HTERT RPE-1 (cell line): ENCODE data around the gene HBB.

Experiments
- in situ Hi-C: fragments of 300-500 bp; cut with MboI; formaldehyde crosslinking; loops from 4 replicates; pipeline ENCODE4 v1.14.3; 2020; ENCODE audit warnings: low sequenced_read_pairs

The HBB gene

DNA sequence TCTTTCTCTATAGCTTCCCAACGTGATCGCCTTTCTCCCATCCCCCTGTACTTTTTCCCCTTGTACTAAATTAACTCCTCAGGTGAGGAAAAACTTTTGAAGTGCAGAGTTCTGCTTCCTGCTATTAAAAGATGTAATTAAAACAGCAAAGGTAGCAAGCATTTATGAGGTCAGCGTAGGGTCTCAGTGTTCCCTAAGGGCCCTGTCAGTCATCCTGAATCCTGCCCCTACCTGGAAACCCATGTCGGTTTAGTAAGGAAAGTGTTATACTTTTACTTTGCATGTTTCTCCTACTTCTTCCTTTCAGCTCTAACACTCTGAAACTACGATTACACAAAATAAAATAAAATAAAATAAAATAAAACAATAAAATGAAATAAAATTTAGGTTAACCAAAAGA is 1.3 kb upstream of the HBB start:
- in situ Hi-C loops = no loop called here

DNA sequence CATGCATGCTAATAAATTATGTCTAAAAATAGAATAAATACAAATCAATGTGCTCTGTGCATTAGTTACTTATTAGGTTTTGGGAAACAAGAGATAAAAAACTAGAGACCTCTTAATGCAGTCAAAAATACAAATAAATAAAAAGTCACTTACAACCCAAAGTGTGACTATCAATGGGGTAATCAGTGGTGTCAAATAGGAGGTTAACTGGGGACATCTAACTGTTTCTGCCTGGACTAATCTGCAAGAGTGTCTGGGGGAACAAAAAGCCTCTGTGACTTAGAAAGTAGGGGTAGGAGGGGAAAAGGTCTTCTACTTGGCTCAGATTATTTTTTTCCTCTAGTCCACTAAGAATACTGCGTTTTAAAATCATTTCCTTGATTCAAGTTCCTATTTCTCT is 810 bp upstream of the HBB start:
- in situ Hi-C loops = no loop called here

DNA sequence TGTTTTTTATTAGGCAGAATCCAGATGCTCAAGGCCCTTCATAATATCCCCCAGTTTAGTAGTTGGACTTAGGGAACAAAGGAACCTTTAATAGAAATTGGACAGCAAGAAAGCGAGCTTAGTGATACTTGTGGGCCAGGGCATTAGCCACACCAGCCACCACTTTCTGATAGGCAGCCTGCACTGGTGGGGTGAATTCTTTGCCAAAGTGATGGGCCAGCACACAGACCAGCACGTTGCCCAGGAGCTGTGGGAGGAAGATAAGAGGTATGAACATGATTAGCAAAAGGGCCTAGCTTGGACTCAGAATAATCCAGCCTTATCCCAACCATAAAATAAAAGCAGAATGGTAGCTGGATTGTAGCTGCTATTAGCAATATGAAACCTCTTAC is 1.4 kb downstream of the HBB start:
- in situ Hi-C loops = no loop called here

DNA sequence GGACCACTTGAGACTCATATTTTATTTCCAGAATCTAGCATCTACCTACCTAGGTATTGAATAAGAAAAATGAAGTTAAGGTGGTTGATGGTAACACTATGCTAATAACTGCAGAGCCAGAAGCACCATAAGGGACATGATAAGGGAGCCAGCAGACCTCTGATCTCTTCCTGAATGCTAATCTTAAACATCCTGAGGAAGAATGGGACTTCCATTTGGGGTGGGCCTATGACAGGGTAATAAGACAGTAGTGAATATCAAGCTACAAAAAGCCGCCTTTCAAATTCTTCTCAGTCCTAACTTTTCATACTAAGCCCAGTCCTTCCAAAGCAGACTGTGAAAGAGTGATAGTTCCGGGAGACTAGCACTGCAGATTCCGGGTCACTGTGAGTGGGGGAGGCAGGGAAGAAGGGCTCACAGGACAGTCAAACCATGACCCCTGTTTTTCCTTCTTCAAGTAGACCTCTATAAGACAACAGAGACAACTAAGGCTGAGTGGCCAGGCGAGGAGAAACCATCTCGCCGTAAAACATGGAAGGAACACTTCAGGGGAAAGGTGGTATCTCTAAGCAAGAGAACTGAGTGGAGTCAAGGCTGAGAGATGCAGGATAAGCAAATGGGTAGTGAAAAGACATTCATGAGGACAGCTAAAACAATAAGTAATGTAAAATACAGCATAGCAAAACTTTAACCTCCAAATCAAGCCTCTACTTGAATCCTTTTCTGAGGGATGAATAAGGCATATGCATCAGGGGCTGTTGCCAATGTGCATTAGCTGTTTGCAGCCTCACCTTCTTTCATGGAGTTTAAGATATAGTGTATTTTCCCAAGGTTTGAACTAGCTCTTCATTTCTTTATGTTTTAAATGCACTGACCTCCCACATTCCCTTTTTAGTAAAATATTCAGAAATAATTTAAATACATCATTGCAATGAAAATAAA is 2.1 kb downstream of the HBB start:
- in situ Hi-C loops = no loop called here

DNA sequence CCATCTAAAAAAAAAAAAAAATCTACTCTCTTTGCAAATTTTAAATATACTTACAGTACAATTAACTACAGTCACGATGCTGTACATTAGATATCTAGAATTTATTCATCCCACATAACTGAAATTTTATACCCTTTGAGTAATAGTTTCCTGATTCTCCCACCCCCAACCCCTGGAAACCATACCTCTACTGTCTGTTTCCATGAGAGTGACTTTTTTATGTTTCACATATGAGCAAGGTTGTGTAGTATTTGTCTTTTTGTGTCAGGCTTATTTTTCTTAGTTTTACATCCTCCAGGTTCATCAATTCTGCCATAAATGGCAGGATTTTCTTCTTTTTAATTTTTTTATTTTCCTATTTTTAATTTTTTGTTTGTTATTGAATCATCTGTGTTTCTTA is 3.2 kb downstream of the HBB start:
- in situ Hi-C loops = no loop called here

DNA sequence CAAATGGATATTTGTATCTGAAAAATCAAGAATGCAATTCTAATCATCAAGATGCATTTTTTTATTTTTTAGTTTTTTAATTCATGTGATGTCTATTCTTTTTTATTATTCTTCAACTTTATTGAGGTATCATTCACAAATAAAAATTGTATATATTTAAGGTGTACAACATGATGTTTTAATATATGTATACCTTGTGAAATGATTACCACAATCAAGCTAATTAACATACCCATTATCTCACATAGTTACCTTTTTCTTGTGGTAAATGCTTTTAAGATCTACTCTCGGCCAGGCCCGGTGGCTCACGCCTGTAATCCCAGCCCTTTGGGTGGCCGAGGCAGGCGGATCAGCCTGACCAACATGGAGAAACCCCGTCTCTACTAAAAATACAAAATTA is 3.7 kb downstream of the HBB start:
- in situ Hi-C loops = no loop called here

DNA sequence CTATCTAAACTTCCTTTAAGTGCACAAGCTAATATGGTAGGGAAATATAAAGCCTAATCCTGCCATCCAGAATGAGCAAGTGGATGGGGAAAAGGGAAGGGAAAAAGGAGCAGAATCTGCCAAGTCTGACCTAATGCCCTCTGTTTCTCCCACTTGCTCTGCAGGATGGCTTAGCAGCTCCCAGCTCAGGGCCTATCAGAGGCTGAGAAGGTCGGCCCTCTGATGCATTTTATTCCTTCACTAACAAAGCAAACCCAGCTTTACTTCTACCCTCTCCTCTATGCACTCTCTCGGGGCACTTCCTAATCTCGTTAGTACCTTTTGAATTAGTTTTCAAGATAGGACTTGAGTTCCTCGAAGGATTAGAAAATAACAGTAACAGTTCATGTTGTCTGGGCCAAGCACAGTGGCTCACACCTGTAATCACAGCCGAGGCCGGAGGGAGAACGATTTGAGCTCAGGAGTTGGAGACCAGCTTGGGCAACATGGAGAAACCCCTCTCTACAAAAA is 16.4 kb downstream of the HBB start:
- in situ Hi-C loops = no loop called here

DNA sequence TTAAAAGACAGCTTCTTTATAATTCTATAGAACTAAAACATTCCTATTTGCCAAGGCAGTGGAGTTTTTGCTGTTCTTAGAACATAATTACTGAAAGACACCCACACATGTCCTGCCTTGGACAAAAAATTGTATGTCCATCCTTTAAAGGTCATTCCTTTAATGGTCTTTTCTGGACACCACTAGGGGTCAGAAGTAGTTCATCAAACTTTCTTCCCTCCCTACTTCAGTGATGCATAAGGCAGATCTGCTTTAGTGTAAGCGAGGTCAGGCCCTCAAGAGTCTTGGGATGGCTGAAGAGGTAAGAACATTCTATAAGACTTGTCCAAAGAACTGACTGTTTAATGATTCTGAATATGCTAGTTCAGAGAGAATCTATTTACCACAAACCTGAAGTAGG is 22.1 kb downstream of the HBB start:
- in situ Hi-C loops = no loop called here

DNA sequence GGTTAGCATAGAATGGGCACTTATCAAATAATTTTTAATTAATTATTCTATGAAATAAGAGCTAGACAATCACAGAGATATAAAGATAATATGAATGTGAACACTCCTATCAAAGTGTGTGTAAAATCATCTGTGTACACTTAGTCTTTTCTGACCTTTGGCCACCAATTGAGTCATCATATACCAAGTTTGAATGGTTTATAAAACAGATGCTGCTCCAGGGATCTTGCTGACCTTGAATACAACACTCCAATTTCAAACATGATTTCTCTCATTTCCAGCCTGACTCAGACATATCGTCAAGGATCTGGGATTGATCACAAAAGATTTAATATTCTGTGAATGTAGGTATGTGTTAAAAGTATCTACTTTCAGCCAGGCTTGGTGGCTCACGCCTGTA is 23.5 kb downstream of the HBB start:
- in situ Hi-C loops = no loop called here

DNA sequence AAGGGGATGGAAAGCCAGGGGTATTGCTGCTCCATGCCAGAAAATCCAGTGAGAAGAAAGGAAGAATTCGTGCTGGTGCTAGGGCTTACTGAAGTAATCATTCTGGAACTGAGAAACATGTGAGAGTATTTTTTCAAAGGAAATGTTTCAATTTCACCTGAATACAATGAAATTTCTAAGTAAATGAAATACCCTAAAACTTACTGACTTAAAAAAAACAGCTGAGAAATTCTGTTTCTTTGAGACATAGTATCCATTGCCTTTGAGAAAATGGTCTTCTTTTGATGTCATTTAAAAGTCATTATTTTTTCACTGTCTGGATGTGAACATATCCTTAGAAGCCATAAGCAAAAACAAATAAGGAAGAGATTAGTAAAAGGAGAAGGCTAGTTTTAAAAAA is 26.3 kb downstream of the HBB start, which contains the start of gene OR51V1:
TSS of gene OR51V1 (minus strand) at position 101 of the 400 bp plus-strand sequence. CDS start at position 101, 0 bp downstream.
- in situ Hi-C loops = no loop called here

DNA sequence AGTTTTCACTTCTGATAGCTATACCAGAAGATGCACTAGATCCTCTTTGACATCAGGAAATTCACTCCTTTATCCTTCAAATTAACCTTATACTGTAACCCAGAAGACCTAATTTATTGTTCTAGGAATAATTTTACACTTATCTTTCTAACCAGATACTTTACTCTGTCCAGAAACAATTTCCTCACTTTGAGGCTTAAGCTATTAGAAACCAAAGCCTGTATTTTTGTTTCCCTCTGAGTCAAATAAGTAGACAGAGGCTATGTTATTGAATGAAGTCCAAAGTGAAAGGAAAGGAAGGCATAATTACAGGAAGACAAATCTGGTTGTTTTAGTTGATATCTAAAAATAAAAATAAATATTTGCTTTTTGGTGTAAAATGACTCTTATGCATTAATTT is 28.6 kb downstream of the HBB start:
- in situ Hi-C loops = no loop called here

DNA sequence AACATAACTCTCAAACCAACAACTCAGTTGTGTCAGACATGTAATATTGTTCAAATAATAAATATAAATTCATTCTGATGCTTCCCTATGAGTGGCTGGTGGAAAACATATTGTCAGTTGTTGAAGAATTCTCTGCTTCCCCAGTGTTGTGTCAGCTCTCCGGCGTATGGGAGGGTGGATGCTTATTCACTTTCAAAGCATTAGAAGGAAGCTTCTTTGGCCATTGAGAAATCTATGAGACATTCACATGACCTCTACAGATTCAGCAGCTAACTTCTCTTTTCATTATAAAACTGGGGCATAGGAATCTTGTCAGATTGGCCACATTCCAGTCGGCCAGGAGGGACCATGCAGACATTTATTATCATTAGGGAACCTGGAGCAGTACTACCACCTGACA is 29.3 kb downstream of the HBB start:
- in situ Hi-C loops = no loop called here

DNA sequence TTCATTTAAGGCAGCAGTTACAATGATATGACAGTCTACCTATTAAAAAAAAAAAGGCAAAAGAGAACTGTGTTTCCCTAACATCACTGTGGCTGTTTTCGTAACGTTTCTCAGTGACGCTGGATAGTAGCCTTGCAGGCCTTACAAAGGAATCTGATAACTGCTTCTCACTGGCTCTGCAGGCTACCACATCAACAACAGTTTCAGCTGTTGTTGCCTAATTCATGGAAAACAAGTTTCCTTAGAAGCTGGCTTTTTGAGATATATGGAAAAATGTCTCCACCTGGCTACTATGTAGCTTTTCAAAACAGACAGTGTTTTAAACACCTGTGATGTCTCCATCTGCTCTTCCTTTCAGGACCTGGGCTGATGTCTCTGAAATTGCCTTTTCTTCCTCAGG is 30.1 kb downstream of the HBB start:
- in situ Hi-C loops = no loop called here

DNA sequence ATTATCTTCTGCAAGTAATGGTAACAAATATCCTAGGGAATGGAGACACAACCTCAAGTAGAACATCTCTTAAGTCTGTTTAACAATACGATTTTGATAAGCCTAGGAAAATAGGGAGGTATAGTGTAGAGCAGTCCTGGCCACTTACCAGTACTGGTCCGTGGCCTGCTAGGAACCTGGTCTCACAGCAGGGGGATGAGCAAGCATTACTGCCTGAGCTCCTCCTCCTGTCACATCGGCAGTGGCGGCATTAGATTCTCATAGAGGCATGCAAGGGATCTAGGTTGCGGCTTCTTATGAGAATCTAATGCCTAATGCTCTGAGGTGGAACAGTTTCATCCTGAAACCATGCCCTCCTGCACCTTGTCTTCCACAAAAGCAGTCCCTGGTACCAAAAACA is 30.8 kb downstream of the HBB start:
- in situ Hi-C loops = no loop called here

DNA sequence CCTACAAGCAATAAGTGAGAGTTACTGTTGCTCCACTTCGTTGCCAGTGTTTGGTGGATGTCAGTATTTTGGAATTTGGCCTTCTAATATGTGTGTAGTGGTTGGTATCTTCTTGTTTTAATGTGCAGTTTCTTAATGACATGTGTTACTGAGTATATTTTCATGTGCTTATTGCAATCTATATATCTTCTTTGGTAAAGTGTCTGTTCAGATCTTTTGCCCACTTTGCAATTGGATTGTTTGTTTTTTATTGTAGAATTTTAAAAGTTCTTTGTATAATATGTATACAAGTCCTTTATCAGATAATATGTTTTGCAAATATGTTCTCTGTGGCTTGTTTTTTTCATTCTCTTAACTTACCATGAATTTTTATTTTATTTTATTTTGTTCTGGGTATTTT is 34.1 kb downstream of the HBB start:
- in situ Hi-C loops = no loop called here

DNA sequence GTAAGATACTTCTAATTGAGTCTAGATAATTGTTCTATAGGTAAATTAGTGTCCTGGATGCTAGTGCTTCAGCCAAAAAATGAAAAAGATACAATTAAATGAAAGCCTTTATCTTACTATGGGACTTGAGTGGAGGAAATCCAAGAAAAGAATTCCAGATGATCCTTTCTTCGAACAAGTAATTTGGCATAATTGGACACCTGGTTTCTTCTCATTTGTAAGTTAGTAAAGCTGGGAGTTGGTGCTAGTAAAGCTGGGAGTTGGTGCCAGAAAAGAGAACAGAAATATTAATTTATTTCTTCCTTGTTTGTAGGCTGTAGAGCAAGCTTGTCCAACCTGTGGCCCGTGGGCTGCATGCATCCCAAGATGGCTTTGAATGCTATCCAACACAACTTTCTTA is 38.7 kb downstream of the HBB start:
- in situ Hi-C loops = no loop called here

DNA sequence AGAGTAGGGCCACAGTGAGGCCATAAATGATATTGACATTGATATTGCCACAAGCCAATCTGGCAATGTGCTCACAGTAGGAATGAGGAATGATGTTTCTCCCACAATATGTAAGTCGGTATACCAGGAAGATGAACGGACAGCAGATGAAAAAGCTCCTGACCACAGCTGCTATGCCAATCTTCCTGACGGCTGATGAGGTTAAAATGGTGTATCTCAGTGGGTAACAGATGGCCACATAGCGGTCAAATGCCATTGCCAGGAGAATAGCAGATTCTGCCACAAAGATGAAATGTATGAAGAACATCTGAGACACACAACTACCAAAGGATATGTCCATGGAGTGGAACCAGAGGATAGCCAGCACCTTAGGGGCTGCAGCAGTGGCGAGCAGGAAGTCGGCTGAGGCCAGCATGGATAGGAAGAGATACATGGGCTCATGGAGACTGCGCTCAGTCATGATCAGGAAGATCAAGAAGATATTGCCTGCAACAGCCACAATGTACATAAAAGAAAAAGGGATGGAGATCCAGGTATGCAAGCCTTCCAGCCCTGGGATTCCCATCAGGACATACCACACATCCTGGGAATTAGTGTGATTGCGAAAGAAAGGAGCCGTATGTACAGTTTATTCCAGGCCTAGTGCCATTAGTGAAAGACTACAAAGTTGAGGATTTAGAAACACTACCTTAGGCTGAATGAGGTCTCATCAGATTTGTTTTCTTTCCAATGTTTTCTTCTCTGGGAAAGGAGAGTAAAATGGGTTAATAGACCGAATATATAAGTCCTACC is 48.6 kb downstream of the HBB start:
- in situ Hi-C loops = no loop called here
